Stimulated activated naive CD4-positive, alpha-beta T cell treated with Interleukin-2 at 50 U/mL for 16 hours (primary cell): ENCODE data around the gene IQSEC1.

Experiments
- DNase-seq: peaks from one replicate; lab custom pipeline; 2025; lab: John Stamatoyannopoulos, UW

Gene IQSEC1

DNA sequence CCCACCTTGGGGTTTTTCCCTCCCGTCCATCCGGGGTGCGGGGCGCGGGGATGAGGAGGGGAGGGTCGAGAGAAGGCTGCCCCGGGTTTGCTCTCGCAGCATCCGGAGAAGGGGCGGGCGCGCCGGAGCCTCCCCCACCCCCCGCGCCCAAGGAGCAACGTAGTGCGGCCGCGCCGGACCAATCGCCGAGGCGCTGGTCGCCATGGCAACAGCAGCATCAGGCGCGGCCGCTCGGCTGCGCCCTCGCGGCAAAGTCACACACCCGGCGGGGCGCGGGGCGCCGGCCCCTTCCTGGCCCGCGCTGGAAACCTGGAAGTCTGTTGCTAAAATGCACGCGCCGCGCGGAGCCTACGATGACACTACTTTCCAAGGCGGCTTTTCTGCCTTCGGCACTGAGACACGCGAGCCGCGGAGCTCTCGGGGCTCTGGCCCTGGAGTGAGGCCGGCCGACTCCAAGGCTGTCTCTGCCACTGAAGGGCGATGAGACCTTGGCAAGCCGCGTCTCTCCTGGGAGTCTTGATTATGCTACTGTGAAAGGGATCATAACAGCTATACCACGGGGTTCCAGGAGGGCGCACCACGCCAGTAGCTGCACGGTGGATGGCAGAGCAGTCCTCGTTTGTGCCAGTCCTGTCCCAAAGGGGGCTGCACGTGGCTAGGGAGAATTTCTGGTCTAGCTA, at the start of gene IQSEC1:
TSS of gene IQSEC1 (minus strand) at position 104 of the 680 bp plus-strand sequence. CDS start 415 bp downstream, outside the sequence.
- DNase-seq = peak; percentile 62

DNA sequence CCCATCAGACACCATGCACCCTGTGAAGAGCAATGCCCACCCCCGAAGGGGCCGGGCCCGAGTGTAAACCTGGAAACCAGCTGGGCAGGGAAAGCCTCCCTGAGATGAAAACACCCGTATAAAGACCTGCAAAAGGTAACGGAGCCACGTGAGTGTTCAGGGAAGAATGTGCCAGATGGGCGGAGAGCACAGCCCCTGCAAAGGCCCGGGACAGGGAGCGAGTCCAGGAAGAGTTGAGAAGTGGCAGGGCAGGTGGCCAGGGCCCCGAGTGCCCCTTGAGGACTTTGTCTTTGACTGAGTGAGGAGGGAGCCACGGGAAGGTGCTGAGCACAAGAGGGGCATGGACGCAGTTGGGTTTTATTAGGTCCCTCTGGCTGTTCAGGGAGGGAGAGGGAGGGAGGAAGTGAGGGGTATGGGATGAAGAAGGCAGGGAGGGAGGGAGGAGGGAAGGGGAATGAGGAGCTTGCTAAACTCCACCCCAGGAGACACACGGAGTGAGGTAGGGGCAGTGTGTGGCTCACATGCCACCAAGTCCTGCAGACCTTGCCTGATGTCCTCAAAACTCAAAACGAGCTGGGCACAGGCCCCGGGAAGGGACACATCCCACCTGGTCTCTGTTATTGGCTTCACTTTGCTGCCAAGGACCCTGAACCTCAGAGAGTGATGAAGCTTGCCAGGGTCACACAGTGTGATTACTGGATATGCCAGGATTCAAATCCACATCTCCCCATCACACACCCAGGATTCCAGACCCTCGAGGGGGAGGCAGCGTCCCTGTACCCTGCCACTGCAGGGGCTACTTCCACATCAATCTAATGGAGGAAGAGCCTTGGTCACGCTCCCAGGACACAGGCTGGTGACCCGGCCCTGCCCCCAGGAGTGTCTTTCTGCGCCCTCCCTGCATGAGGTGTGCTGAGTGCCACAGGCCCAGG, 49.1 kb upstream of the IQSEC1 start:
- DNase-seq = no peak

DNA sequence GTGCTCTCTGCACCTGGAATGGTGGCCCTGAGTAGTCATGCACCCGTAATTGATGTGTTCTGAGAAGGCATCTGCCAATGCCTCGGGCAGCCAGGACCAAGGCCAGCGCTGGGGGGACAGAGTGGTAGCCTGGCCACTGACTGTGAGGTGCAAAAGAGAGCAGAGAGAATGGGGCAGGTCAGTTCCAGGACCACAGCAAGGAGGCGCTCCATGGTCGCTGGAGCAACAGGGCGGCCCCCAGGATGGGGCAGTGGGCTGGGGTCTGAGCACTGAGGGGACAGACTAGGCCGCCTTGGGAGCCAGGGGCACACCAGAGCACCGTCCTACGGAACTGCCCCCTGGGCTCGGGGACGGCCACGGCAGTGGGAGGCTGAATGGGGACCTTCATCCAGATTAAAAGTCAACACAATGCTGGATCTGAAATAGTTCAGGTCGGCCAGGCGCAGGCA, 48.3 kb upstream of the IQSEC1 start:
- DNase-seq = no peak

DNA sequence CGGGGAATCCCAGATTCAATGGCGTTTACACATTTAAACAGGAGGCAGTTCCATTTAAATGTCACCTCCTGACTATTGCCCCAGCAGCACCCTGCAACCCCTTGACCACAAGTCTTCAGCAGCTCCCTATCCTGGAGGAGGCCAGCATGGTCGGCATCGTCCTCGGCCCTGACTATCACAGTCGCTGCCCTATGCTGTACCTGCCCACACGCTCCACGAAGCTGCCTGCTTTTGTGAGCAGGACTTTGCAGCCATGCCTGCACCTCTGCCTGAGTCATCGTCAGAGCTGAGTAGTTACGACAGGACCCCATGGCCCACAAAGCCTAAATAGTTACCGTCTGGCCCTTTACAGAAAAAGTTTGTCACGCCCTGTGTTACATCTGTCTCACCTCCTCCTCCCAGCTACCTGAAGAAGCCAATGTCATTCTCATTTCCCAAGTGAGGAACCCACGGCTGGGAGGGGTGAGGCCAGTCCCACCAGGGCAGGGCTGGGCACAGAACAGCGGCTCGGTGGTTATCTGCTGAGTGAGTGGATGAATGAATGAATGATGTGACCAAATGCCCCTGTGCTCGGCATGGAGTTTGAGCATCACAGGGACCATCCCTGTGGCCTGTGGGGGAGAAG, 47.8 kb upstream of the IQSEC1 start:
- no peak for DNase-seq

DNA sequence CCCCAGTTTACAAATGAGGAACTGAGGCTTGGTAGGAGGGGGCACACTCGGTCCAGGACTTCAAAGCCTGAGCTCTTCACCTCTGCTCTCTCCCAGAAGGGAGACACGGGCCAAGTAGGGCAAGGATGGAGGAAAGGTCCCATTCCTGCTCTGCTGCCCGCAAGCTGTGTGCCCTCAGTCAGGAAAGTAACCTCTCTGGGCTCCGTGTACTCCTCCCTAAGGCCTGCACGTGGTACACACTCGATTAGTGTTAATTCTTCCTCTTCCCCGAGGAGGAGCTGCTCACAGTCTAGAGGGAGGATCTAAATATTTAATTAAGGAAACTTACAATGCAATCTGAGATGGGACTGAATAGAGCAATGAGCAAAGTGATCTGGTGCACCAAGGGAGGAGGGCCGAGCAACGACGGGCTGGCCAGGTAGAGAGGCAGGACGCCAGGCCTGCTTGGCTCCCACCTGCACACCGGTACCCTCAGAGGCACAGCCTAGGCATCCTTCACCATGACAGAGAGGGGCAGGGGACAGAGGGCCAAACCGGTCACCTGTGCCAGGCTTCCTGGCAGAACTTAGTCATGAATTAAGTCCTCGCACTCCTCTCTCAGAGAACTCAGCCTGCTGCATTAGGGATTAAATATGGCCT, 47.2 kb upstream of the IQSEC1 start:
- no peak for DNase-seq

DNA sequence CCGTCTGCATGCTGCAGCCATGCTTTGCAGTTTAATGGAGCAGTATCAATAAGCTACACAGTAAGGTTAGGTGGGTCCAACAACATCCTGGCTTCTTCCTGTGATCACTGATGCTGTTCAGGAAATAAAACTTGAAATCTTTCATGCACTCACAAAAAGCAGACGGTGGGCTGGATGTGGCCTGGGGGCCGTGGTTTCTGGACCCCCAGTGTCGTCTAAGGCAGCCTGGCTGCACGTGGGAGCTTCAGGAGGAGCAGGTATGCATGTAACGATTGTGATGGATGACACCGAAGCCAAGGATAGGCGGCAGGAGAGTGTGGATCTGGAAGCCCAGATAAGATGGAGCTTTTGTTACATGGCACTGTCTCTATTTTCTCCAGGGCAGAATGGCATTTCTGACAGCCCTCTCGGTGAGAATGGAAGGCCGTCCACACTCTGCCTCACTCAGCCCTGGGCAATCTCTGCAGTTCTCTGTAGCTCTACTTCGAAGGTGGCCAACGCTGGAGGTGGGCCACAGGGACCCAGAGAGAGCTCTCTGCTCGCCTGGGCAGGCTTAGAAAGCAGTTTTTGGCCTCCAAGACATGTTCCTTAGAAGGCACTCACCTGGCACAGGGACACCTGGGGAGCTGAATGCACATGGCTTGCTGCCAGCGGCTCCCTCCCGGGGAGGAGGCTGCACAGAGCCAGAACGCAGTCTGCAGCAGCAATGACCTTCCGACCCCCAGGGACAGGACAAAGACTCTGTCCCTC, 46.4 kb upstream of the IQSEC1 start:
- no peak for DNase-seq

DNA sequence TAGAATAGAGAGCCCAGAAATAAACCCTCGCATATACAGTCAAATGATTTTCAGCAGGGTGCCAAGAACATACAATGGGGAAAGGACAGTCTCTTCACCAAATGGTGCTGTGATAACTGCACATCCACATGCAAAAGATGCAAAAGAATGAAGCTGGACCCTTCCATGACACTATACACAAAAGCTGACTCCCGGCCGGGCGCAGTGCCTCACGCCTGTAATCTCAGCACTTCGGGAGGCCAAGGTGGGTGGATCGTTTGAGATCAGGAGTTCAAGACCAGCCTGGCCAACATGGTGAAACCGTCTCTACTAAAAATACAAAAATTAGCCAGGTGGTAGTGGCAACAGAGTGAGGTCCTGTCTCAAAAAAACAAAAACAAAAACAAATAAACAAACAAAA, 43.2 kb upstream of the IQSEC1 start:
- DNase-seq = no peak

DNA sequence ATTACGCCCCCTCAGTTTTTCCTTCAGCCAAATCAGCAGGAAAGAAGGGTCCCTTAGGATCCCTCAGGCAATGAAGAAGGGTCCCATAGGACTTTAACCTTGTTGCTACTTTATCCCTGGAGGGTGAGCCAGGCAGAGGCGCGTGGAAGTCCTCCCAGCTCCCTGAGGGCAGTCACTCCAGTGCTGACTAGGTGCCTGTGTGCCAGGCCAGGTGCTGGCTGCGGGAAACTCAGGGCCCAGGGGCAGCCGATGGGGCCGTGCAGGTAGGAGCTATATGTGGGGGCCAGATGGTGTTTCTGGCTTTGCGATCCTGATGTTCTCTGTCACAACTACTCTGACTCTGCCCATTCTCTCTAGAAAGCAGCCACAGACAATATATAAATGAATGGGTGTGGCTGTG, 42.8 kb upstream of the IQSEC1 start:
- no peak for DNase-seq

DNA sequence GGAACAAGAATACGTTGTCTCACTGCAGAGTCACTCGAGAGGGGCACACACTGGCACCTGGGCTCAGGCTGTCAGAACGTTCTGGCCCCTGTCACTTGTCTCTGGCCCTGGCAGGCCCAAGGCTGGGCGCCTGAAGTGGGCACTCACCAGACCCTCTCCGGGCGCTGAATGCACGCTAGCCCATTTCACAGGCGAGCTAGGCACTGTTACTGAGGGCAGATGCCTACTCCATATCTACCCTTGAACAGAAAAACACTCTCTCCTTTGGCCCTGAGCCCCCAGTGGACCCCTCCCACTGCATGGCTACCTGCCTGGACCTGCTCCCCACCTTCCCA, 42.3 kb upstream of the IQSEC1 start:
- DNase-seq = no peak

DNA sequence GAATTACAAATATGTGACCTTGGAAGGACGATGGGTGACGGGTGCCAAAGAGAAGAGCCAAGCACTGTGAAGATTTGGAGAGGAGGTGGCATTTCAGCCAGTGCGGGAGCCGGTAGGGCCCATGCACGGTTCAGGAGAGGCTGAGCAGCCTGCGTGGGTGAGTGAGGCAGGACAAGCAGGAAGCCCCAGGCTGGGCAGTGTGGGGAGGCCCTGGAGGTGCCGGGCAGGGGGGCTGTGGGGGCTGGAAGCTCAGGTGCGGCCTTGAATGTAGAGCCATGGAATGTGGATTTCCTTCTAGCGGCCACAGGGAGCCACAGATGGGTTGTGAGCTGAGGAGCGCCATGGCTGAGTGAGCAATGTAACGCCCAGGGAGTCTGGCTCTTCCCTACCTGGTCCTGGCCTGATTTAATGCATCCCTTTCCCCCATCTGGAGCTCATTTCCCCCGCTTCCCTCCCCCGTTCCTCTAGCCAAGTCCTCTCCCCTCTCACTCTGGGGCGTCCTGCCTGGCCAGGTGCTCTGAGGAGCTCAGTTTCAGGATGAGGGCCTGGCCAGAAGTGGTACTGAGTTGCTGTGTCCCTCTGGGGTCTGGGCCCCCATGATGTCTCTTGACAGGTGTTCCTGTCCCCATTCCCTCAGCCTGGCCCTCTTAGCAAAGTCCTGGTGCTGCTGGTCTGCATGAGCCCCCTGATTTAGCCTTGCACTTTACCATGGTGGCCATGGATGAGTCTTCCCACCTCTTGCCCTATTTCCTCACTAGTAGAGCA, 41.8 kb upstream of the IQSEC1 start:
- no peak for DNase-seq

DNA sequence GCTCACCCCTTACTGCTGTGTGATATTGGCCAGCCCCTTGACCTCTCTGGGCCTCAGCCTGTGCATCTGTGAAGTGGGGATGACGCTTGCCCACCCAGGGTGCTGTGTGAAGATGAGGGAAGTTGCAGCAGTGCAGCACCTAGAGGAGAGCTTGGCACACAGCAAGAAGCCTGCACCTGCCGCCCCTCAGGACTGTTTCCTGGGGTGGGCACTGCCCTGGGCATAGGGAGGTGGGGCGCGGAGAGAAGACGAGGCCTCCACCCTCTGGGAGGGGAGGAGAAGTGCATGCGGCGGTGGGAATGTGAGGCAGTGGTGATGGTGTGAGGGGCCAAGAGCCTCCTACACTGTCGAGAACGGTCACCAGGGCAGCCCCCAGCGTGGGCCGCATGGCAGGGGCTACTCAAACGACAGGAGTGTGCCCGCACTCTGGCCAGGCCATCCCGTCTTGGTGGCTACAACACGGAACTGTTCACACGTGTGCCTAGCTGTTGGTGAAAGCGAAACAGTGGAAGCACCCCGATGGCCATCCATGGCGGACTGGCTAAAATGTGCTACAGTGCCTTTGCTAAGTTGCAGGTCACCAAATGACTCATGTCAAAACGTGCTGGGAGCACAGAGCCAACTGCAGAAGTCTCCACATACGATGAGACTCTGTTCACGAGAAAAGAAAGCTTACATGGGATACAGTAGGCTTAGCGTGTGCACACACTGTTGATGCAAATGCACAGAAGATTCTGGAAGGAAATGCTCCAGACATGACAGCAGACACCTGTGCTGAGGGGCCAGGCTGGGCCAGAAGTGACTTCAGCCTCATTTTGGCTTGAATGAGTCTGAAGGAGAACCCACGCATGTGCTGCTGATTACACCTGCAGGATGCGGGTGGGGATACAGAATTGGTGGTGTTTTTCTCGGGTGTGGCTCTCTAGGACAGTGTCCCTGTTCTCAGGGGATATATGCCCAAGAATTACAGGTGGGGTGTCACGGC, 40.4 kb upstream of the IQSEC1 start:
- DNase-seq = no peak

DNA sequence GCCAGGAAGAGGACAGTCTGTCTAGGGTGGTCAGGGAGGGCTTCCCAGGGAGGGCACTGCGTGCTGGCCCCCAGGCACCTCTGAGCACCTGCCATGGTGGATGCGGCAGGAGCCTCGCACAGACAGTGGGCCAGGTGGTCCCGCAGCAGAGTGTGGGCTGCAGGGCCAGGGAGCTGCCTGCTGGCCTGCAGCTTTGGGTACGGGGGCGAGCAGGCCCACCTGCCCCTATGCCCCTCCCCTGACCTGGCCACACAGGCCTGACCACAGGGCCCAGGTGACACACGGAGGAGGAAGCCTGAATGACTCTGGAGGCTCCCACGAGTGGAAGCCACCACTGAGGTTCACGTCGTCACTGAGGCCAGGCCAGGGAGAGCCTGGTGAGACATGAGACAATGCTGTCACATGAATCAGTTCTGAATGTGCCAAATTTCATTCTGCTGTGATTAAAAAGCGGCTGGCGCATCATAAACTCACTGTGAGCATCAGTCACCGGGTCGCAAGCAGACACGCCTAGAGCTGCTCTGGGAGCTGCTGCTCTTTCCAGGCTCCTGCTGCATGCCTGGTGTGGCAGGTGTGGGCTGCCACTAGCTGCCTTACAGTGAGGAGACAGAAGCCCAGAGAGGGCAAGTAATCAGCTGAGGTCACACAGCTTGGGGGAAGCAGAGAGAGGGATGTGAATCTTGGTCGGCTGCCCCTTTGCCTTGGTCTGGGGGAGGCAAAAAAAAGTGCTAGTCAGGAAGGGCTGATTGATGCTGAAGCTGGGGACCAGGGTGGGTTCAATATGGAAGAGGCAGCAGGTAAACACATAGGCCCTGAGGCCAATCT, 39.5 kb upstream of the IQSEC1 start:
- no peak for DNase-seq

DNA sequence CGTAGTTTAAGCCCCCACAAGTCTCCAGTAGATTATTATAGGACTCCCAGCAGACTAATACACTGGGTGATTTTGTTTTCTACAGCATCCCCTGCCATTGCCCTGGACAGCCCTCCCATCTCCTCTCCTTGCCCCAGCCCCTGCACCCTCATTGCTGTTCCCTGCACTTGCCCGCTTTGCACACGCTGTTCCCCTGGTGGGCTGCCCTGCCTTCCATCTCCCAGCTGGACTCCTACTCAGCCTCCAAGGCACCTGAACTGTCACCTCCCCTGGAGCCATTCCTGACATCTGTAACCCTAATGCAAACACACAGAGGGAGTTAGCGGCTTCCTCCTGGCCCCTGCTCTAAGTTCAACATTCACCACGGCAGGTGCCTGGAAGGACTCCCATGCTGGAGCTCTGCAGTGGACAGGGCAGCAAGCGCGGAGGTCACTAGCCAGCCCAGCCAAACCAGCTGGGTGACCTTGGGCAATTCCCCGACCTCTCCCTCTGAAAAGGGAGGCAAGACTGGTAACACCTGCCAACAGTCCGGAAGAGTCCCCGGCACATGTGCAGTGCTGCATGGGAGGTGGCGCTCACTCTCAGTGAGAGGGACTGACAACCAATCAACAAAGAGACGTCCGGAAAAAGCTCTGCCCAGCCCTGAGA, 38.8 kb upstream of the IQSEC1 start:
- no peak for DNase-seq

DNA sequence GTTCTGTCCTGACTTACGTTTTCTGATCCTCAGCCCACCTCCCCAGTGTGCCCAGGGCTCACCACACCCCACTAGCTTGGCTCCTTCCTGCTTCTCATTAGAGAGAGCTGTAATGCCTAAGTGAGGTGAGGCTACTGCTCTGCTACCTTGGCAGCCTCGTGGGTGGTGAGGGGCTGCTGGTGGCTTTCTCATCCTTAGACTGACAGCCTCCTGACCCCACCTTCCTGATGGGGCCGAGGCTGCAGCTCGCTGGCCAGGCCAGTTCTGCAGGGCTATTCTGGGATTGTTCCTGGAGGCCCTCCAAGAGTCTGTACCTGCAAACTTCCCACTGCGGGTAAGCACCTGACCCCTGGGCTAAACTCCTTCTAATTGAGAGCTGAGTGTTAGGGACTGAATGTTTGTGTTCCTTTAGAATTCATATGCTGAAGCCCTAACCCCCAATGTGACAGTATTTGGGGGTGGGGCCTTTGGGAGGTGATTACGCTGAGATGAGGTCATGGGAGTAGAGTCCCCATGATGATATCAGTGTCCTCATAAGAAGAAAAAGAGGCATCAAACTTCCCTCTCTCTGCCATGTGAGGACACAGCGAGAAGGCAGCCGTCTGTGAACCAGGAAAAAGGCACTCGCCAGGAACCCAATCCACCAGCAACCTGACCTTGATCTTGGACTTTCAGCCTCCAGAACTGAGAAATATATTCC, 38.1 kb upstream of the IQSEC1 start:
- DNase-seq = no peak

DNA sequence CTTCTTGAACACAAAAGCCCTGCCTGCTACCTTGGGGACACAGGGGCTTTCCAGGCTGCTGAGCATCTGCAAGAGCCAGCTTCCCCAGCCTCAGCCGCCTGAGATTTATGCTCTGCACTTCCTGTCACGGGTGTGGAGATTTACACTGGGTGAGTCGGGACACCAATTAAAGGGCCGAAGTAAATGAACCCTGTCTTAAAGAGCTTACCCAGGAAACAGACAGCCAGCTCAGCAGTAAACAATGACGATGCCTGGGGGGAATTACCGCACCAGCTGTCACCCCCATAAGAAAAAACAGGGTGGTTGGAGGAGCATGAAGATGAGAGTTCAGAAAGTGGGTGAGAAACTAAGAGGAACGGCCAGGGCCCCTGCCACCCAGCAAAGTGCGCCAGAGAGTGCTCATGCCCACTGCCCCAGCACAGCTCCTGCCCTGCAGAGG, 37.5 kb upstream of the IQSEC1 start:
- DNase-seq = no peak

DNA sequence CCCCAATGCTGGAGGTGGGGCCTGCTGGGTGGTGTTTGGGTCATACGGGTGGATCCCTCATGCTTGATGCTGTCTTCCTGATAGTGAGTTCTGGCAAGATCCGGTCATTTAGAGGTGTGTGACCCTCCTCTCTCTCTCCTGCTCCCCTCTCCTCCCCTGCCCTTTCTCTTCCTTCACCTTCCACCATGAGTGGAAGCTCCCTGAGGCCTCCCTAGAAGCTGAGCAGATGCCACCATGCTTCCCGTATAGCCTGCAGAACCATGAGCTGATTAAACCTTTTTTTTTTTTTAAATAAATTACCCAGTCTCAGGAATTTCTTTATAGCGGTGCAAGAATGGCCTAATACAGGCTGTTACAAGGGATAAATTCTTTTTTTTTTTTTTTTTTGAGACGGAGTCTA, 36.3 kb upstream of the IQSEC1 start:
- no peak for DNase-seq

DNA sequence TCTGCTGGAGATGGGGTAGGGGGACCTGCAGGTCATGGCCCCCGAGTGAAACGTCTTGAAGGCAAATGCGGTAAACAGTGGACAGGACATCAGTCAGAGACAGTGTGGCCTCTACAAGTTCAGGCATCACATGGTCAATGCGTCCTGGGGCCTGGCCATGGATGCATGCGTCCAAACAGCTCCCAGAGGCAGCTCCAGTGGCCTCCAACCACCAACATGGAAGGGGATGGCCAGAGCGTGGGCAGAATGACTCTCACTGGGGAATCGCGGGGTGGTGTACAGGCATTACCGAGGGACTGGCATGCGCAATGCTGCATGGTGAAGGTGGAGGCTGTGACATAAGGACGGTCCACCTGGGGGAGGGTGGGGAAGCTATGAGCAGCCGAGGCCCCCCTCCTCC, 35.6 kb upstream of the IQSEC1 start:
- DNase-seq = no peak

DNA sequence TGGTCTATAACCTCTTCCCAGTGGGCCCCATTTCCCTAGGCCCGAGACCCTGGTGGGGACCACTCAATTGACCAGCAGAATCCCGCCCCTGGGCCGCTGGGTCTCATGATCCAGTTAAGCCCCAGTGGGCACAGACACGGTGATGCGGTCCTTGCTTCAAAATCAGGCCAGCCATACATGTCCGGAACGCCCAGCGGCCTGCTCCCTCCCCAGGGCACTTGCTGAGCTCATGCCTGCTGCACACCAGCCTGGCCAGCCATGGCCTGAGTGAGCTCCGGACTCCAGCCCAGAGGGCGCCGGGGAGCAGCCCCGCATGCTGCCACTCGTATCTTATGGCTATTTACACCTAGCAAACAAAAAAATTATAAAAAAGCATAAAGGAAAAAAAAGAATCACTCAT, 34.4 kb upstream of the IQSEC1 start:
- DNase-seq = no peak
